DND-41 (cell line): ENCODE measurements around the gene GSN.

Source experiments
- ATAC-seq: fragments of 200-7000 bp; cut with Tn5 transposase; 3 replicates; pipeline ENCODE4 v1.9.1; 2021; ENCODE audit warnings: low read depth; ENCODE audit not compliant: insufficient read depth
- DNase-seq: peaks from one replicate; pipeline ENCODE4 v3.0.0-alpha.2; 2020
- H2AFZ ChIP-seq: 2 replicates; pipeline ENCODE4 v1.6.0; 2012; ENCODE audit warnings: low read depth, low read length
- H3K27ac ChIP-seq: 2 replicates; pipeline ENCODE4 v1.5.1; 2012; ENCODE audit warnings: low read length, inconsistent platforms
- H3K27me3 ChIP-seq: fragments of 200-600 bp; sonication (generic); 2 replicates; pipeline ENCODE4 v1.6.0; 2012; ENCODE audit warnings: low read length, mild to moderate bottlenecking, inconsistent platforms; ENCODE audit not compliant: insufficient read depth, poor library complexity
- H3K36me3 ChIP-seq: 2 replicates; pipeline ENCODE4 v1.5.1; 2012; ENCODE audit warnings: low read length, inconsistent platforms; ENCODE audit not compliant: insufficient read depth
- H3K4me1 ChIP-seq: 2 replicates; pipeline ENCODE4 v1.5.1; 2012; ENCODE audit warnings: mild to moderate bottlenecking, low read length; ENCODE audit not compliant: insufficient read depth
- H3K4me2 ChIP-seq: 2 replicates; pipeline ENCODE4 v1.6.0; 2012; ENCODE audit warnings: mild to moderate bottlenecking, moderate library complexity, low read length, inconsistent platforms; ENCODE audit not compliant: insufficient read depth
- H3K4me3 ChIP-seq, 2 experiments: fragments of 200-600 bp in 1 of 2; shearing (Covaris generic) in 1 of 2; 2 replicates each; pipeline ENCODE4 v1.5.1; 2012 to 2016; ENCODE audit warnings: inconsistent platforms in 2 of 2, low read length in 2 of 2, mild to moderate bottlenecking in 2 of 2, low read depth in 1 of 2, moderate library complexity in 1 of 2
- H3K79me2 ChIP-seq: 2 replicates; pipeline ENCODE4 v1.6.0; 2012; ENCODE audit warnings: low read length, inconsistent platforms; ENCODE audit not compliant: insufficient read depth
- H3K9ac ChIP-seq: 2 replicates; pipeline ENCODE4 v1.6.0; 2012; ENCODE audit warnings: low read depth, mild to moderate bottlenecking, inconsistent platforms, low read length, moderate library complexity
- H3K9me3 ChIP-seq: 2 replicates; pipeline ENCODE4 v1.5.1; 2012; ENCODE audit warnings: low read length, moderate library complexity, mild to moderate bottlenecking, inconsistent platforms; ENCODE audit not compliant: insufficient read depth, severe bottlenecking
- H4K20me1 ChIP-seq: 2 replicates; pipeline ENCODE4 v1.6.0; 2012; ENCODE audit warnings: low read length; ENCODE audit not compliant: insufficient read depth
- EZH2 ChIP-seq: IDR thresholded peaks from 3 replicates; pipeline ENCODE4 v1.6.1; 2012; ENCODE audit warnings: borderline replicate concordance, low read depth, mild to moderate bottlenecking, moderate library complexity, low read length, inconsistent platforms; ENCODE audit not compliant: severe bottlenecking
- TF ChIP-seq, protein P1 (sequence below): IDR thresholded peaks from 2 replicates; pipeline ENCODE4 v1.5.1; 2012; ENCODE audit warnings: borderline replicate concordance, low read length, moderate library complexity, mild to moderate bottlenecking; ENCODE audit not compliant: poor library complexity, severe bottlenecking; ENCODE audit errors: extremely low read depth

GSN gene

DNA sequence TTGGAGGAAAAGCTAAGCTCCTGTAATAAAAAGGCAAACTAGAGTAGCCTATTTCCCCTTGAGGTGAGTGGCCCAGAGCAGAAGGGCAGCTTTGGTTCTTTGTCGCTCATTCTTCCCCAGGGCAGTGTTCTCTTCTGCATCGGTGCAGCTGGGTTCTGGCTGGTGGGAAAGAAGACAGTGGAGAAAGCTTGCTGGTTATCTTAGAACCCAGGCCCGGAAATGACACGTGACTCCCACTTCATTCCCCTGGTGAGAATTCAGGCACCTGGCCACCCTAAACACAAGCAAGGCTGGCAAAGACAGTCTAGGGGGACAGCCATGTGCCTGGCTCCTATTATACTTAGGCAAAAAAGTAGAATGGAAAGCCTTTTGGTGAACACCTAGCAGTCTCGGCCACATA, 32.5 kb upstream of the GSN start:
- Histone ChIP-seq H3K4me1 (no peaks in the 10 kb centered on the region), H3K4me2 (no peak overlapping the region), H3K36me3 (no peaks in the 10 kb centered on the region), H3K9me3 (no peaks in the 10 kb centered on the region), H3K79me2 (no peaks in the 10 kb centered on the region), H4K20me1 (no peaks in the 10 kb centered on the region), H2AFZ (no peak overlapping the region), H3K4me3 (no peak overlapping the region), H3K27ac (no peak overlapping the region), H3K9ac (no peak overlapping the region), H3K27me3 (no peaks in the 10 kb centered on the region)
- ATAC-seq: no peak
- DNase-seq: no peak
- TF ChIP-seq, protein P1, sequence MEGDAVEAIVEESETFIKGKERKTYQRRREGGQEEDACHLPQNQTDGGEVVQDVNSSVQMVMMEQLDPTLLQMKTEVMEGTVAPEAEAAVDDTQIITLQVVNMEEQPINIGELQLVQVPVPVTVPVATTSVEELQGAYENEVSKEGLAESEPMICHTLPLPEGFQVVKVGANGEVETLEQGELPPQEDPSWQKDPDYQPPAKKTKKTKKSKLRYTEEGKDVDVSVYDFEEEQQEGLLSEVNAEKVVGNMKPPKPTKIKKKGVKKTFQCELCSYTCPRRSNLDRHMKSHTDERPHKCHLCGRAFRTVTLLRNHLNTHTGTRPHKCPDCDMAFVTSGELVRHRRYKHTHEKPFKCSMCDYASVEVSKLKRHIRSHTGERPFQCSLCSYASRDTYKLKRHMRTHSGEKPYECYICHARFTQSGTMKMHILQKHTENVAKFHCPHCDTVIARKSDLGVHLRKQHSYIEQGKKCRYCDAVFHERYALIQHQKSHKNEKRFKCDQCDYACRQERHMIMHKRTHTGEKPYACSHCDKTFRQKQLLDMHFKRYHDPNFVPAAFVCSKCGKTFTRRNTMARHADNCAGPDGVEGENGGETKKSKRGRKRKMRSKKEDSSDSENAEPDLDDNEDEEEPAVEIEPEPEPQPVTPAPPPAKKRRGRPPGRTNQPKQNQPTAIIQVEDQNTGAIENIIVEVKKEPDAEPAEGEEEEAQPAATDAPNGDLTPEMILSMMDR: no peak
- TF ChIP-seq EZH2: no peak

DNA sequence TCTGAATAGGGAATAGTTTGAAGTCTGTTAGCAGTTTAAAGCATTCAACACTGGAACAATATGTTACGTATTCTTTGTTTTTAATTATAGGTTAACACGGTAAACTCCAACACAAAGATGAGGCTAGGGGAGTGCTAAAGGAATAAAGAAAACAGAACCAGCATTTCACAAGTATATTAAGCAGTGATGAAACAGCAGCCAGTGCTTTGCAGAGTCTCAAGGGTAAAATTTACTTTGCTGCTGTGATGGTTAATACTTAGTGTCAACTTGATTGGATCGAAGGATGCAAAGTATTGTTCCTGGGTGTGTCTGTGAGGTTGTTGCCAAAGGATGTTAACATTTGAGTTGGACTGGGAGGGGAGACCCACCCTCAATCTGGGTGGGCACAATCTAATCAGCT, 30.0 kb upstream of the GSN start:
- H3K36me3 ChIP-seq: no peaks in the 10 kb centered on the region
- no peak overlapping the region for H3K27ac ChIP-seq
- no peaks in the 10 kb centered on the region for H3K4me1 ChIP-seq
- ATAC-seq (no peak), DNase-seq (no peak)
- H3K4me3 ChIP-seq: no peak overlapping the region
- no peaks in the 10 kb centered on the region for H4K20me1 ChIP-seq
- no peak overlapping the region for H3K4me2 ChIP-seq
- no peaks in the 10 kb centered on the region for H3K9me3 ChIP-seq
- no peaks in the 10 kb centered on the region for H3K27me3 ChIP-seq
- H3K79me2 ChIP-seq: no peaks in the 10 kb centered on the region
- no peak overlapping the region for H2AFZ ChIP-seq
- no peak overlapping the region for H3K9ac ChIP-seq
- no peak for TF ChIP-seq EZH2
- TF ChIP-seq, protein P1: no peak

- H3K4me1 ChIP-seq: no peaks in the 10 kb centered on the region
- H3K9me3 ChIP-seq: no peaks in the 10 kb centered on the region
- no peaks in the 10 kb centered on the region for H3K36me3 ChIP-seq
- no peak overlapping the region for H3K4me2 ChIP-seq
- no peak overlapping the region for H2AFZ ChIP-seq
- no peaks in the 10 kb centered on the region for H3K27me3 ChIP-seq
- H3K4me3 ChIP-seq: no peak overlapping the region
- H4K20me1 ChIP-seq: no peaks in the 10 kb centered on the region
- no peak overlapping the region for H3K27ac ChIP-seq
- H3K79me2 ChIP-seq: no peaks in the 10 kb centered on the region
- ATAC-seq (no peak), DNase-seq (no peak)
- no peak for TF ChIP-seq EZH2
- TF ChIP-seq, protein P1: no peak
- H3K9ac ChIP-seq: no peak overlapping the region
Measured at GRCh38 chr9:121239071-121239470, 28.9 kb upstream of the GSN start.

GRCh38 chr9:121239851-121240250, 28.1 kb upstream of the GSN start:
- H3K4me1 ChIP-seq: no peaks in the 10 kb centered on the region
- no peaks in the 10 kb centered on the region for H4K20me1 ChIP-seq
- no peak overlapping the region for H2AFZ ChIP-seq
- H3K27ac ChIP-seq: no peak overlapping the region
- H3K36me3 ChIP-seq: no peaks in the 10 kb centered on the region
- no peak overlapping the region for H3K9ac ChIP-seq
- H3K27me3 ChIP-seq: no peaks in the 10 kb centered on the region
- H3K9me3 ChIP-seq: no peaks in the 10 kb centered on the region
- DNase-seq: no peak
- H3K4me3 ChIP-seq: no peak overlapping the region
- no peaks in the 10 kb centered on the region for H3K79me2 ChIP-seq
- no peak for TF ChIP-seq EZH2
- TF ChIP-seq, protein P1: no peak
- no peak for ATAC-seq
- no peak overlapping the region for H3K4me2 ChIP-seq
